Activated CD8-positive, alpha-beta memory T cell treated with anti-CD3 and anti-CD28 coated beads, Interleukin-2, amount 10 ng/mL, durations not matched to agents 7 days and 5 days (primary cell): ENCODE results near the gene GASK1A. TPM values are rescaled to one million over a fixed set of nuclear protein-coding genes. Genes with fewer than 3 reads are reported as not detected.

Experiments
- ATAC-seq: fragments of 150-1000 bp; cut with Tn5 transposase; one replicate; pipeline ENCODE4 v1.10.0; 2021; ENCODE audit warnings: moderate library complexity
- CTCF ChIA-PET: fragments of 350-600 bp; sonication (Branson Sonifier 250); formaldehyde crosslinking; loops from one replicate; lab custom pipeline; 2021; ENCODE audit warnings: antibody characterized with exemption; lab: Charles Lee
- DNase-seq: peaks from one replicate; pipeline ENCODE4 v3.0.0-alpha.2; 2020
- H3K27ac Mint-ChIP-seq: one replicate; pipeline ENCODE4 v1.8.0; 2021; ENCODE audit warnings: mild to moderate bottlenecking, mixed read lengths
- H3K27me3 Mint-ChIP-seq: one replicate; pipeline ENCODE4 v1.8.0; 2021; ENCODE audit warnings: mixed read lengths
- H3K36me3 Mint-ChIP-seq: one replicate; pipeline ENCODE4 v1.8.0; 2021; ENCODE audit warnings: mild to moderate bottlenecking, mixed read lengths
- H3K4me1 Mint-ChIP-seq: one replicate; pipeline ENCODE4 v1.8.0; 2021; ENCODE audit warnings: mixed read lengths
- H3K4me3 Mint-ChIP-seq: one replicate; pipeline ENCODE4 v1.8.0; 2021; ENCODE audit warnings: mild to moderate bottlenecking, moderate library complexity, mixed read lengths
- H3K9me3 Mint-ChIP-seq: one replicate; pipeline ENCODE4 v1.8.0; 2022; ENCODE audit warnings: low read depth, mixed read lengths
- total RNA-seq, 2 experiments: library from RNA; stranded (reverse); gene quantifications; one replicate each; pipeline ENCODE4 v1.2.3, GENCODE V29; 2021

Gene GASK1A
- total RNA-seq, 2 experiments from 2014 or later = not detected

- ATAC-seq = no peak
- CTCF ChIA-PET = no interaction called here
Observed at GRCh38 chr3:43086460-43087165, 107.5 kb downstream of the GASK1A start.

GRCh38 chr3:43087249-43087776, 108.2 kb downstream of the GASK1A start:
- DNase-seq = no peak
- CTCF ChIA-PET = no interaction called here

More at GRCh38 chr3:43086460-43087165, 107.5 kb downstream of the GASK1A start:
- Mint-ChIP-seq H3K27ac (no peak overlapping the region), H3K4me3 (no peak overlapping the region), H3K27me3 (no peaks in the 10 kb centered on the region), H3K4me1 (peaks cover 2% of the 10 kb centered on the region), H3K36me3 (peaks cover 13% of the 10 kb centered on the region), H3K9me3 (peaks cover 3% of the 10 kb centered on the region)
- DNase-seq = no peak

GRCh38 chr3:43089081-43089480, 110.0 kb downstream of the GASK1A start:
- H3K27ac Mint-ChIP-seq = no peak overlapping the region
- peaks cover 2% of the 10 kb centered on the region for H3K36me3 Mint-ChIP-seq
- no peak overlapping the region for H3K4me3 Mint-ChIP-seq
- no peaks in the 10 kb centered on the region for H3K27me3 Mint-ChIP-seq
- CTCF ChIA-PET = no interaction called here
- peaks cover 2% of the 10 kb centered on the region for H3K4me1 Mint-ChIP-seq
- H3K9me3 Mint-ChIP-seq = peaks cover 3% of the 10 kb centered on the region
- DNase-seq = no peak
- no peak for ATAC-seq

More at GRCh38 chr3:43087249-43087776, 108.2 kb downstream of the GASK1A start:
- H3K27me3 Mint-ChIP-seq = no peaks in the 10 kb centered on the region
- H3K4me1 Mint-ChIP-seq = peaks cover 2% of the 10 kb centered on the region
- ATAC-seq = no peak
- H3K9me3 Mint-ChIP-seq = peaks cover 3% of the 10 kb centered on the region
- H3K4me3 Mint-ChIP-seq = no peak overlapping the region
- no peak overlapping the region for H3K27ac Mint-ChIP-seq
- peaks cover 10% of the 10 kb centered on the region for H3K36me3 Mint-ChIP-seq

GRCh38 chr3:43090238-43090637, 111.1 kb downstream of the GASK1A start:
- ATAC-seq = no peak
- CTCF ChIA-PET = no interaction called here

GRCh38 chr3:43091481-43091880, 112.4 kb downstream of the GASK1A start:
- no peak for DNase-seq
- Mint-ChIP-seq H3K4me1 (peaks cover 2% of the 10 kb centered on the region), H3K36me3 (no peaks in the 10 kb centered on the region), H3K4me3 (no peak overlapping the region), H3K9me3 (no peaks in the 10 kb centered on the region), H3K27ac (no peak overlapping the region), H3K27me3 (no peaks in the 10 kb centered on the region)
- no peak for ATAC-seq
- CTCF ChIA-PET = no interaction called here

More at GRCh38 chr3:43090238-43090637, 111.1 kb downstream of the GASK1A start:
- H3K36me3 Mint-ChIP-seq = no peaks in the 10 kb centered on the region
- H3K27ac Mint-ChIP-seq = no peak overlapping the region
- H3K27me3 Mint-ChIP-seq = no peaks in the 10 kb centered on the region
- no peaks in the 10 kb centered on the region for H3K9me3 Mint-ChIP-seq
- no peak for DNase-seq
- H3K4me1 Mint-ChIP-seq = peaks cover 2% of the 10 kb centered on the region
- no peak overlapping the region for H3K4me3 Mint-ChIP-seq

- H3K36me3 Mint-ChIP-seq = no peaks in the 10 kb centered on the region
Observed at GRCh38 chr3:43093006-43093405, 113.9 kb downstream of the GASK1A start.

GRCh38 chr3:43093974-43094373, 114.9 kb downstream of the GASK1A start:
- Mint-ChIP-seq H3K4me1 (no peaks in the 10 kb centered on the region), H3K36me3 (no peaks in the 10 kb centered on the region), H3K27me3 (no peaks in the 10 kb centered on the region), H3K27ac (no peak overlapping the region), H3K4me3 (no peak overlapping the region), H3K9me3 (no peaks in the 10 kb centered on the region)
- DNase-seq (no peak), ATAC-seq (no peak)
- CTCF ChIA-PET = no interaction called here

More at GRCh38 chr3:43093006-43093405, 113.9 kb downstream of the GASK1A start:
- H3K27ac Mint-ChIP-seq = no peak overlapping the region
- H3K27me3 Mint-ChIP-seq = no peaks in the 10 kb centered on the region
- DNase-seq = no peak
- H3K4me1 Mint-ChIP-seq = no peaks in the 10 kb centered on the region
- CTCF ChIA-PET = no interaction called here
- H3K9me3 Mint-ChIP-seq = no peaks in the 10 kb centered on the region
- no peak overlapping the region for H3K4me3 Mint-ChIP-seq
- ATAC-seq = no peak

- CTCF ChIA-PET = no interaction called here
- Mint-ChIP-seq H3K9me3 (no peaks in the 10 kb centered on the region), H3K27ac (no peak overlapping the region), H3K4me1 (no peaks in the 10 kb centered on the region), H3K27me3 (no peaks in the 10 kb centered on the region), H3K36me3 (no peaks in the 10 kb centered on the region), H3K4me3 (no peak overlapping the region)
- DNase-seq = no peak
- no peak for ATAC-seq
Observed at GRCh38 chr3:43094381-43094780, 115.3 kb downstream of the GASK1A start.

- no peak overlapping the region for H3K4me3 Mint-ChIP-seq
- CTCF ChIA-PET = no interaction called here
- ATAC-seq (no peak), DNase-seq (no peak)
- H3K36me3 Mint-ChIP-seq = no peaks in the 10 kb centered on the region
- H3K27ac Mint-ChIP-seq = no peak overlapping the region
- H3K4me1 Mint-ChIP-seq = no peaks in the 10 kb centered on the region
- no peaks in the 10 kb centered on the region for H3K9me3 Mint-ChIP-seq
- H3K27me3 Mint-ChIP-seq = no peaks in the 10 kb centered on the region
Observed at GRCh38 chr3:43094851-43095250, 115.7 kb downstream of the GASK1A start.

GRCh38 chr3:43095370-43095769, 116.3 kb downstream of the GASK1A start:
- Mint-ChIP-seq H3K27me3 (no peaks in the 10 kb centered on the region), H3K9me3 (no peaks in the 10 kb centered on the region), H3K36me3 (no peaks in the 10 kb centered on the region), H3K4me3 (no peak overlapping the region), H3K4me1 (no peaks in the 10 kb centered on the region), H3K27ac (no peak overlapping the region)
- DNase-seq (no peak), ATAC-seq (no peak)
- CTCF ChIA-PET = no interaction called here

- Mint-ChIP-seq H3K4me3 (no peak overlapping the region), H3K27ac (no peak overlapping the region), H3K27me3 (no peaks in the 10 kb centered on the region), H3K4me1 (no peaks in the 10 kb centered on the region), H3K9me3 (no peaks in the 10 kb centered on the region), H3K36me3 (no peaks in the 10 kb centered on the region)
- CTCF ChIA-PET = interaction anchor here (1.0 kb wide), 1 partner anchor 24 kb away, joined by 3 read pairs; no protein-coding TSS in a partner anchor
- DNase-seq (no peak), ATAC-seq (no peak)
Observed at GRCh38 chr3:43096761-43097160, 117.7 kb downstream of the GASK1A start.

- Mint-ChIP-seq H3K4me1 (no peaks in the 10 kb centered on the region), H3K27ac (no peak overlapping the region), H3K27me3 (no peaks in the 10 kb centered on the region), H3K36me3 (no peaks in the 10 kb centered on the region), H3K9me3 (no peaks in the 10 kb centered on the region), H3K4me3 (no peak overlapping the region)
- DNase-seq = no peak
- no peak for ATAC-seq
- CTCF ChIA-PET = no interaction called here
Observed at GRCh38 chr3:43097400-43098080, 118.4 kb downstream of the GASK1A start.

- DNase-seq (no peak), ATAC-seq (no peak)
- H3K9me3 Mint-ChIP-seq = no peaks in the 10 kb centered on the region
- no peaks in the 10 kb centered on the region for H3K36me3 Mint-ChIP-seq
- CTCF ChIA-PET = no interaction called here
- H3K27me3 Mint-ChIP-seq = no peaks in the 10 kb centered on the region
- no peaks in the 10 kb centered on the region for H3K4me1 Mint-ChIP-seq
- H3K4me3 Mint-ChIP-seq = no peak overlapping the region
- no peak overlapping the region for H3K27ac Mint-ChIP-seq
Observed at GRCh38 chr3:43098761-43099160, 119.7 kb downstream of the GASK1A start.
